Suprapubic skin (tissue), 3 donors: ENCODE results near the gene BCAP31.

Experiments
- CTCF ChIP-seq, 2 donors: fragments of 200-600 bp in 1 of 2; fragments of 450-650 bp in 1 of 2; sonication (generic) in 1 of 2; IDR thresholded peaks; one replicate each; pipeline ENCODE4 v1.5.1; 2016 to 2019; ENCODE audit warnings: antibody characterized with exemption in 2 of 2, mild to moderate bottlenecking in 1 of 2, moderate library complexity in 1 of 2
- POLR2AphosphoS5 ChIP-seq, 3 donors: sonication (generic); formaldehyde crosslinking; IDR thresholded peaks; one replicate each; pipeline ENCODE4 v1.6.1; 2017; ENCODE audit warnings: antibody characterized with exemption in 3 of 3

GRCh38 chrX:153667956-153668396 lies 56.2 kb downstream of the BCAP31 start:
- TF ChIP-seq POLR2AphosphoS5 (IDR thresholded peaks at IDR 0.05) (no peak), CTCF (IDR thresholded peaks at IDR 0.05) (peak; percentile 42 to 73)
